Natural killer cell (primary cell): ENCODE data around the gene AHSG. TPM values are rescaled to one million over a fixed set of nuclear protein-coding genes. Genes with fewer than 3 reads are reported as not detected.

Experiments used
- ATAC-seq, 3 donors: fragments of 150-1000 bp in 2 of 3; fragments of 200-7000 bp in 1 of 3; cut with Tn5 transposase; 1 replicate in 1 of 3; 2 replicates in 2 of 3; pipeline ENCODE4 v1.10.0; 2021; ENCODE audit warnings: mild to moderate bottlenecking in 2 of 3, moderate library complexity in 2 of 3
- DNase-seq, 2 donors: peaks; one replicate each; pipeline versions ENCODE4 v3.0.0 to v3.0.0-alpha.2; 2013 to 2021; ENCODE audit warnings: mixed read lengths in 1 of 2
- H3K27ac ChIP-seq: one replicate; pipeline ENCODE4 v1.5.1; 2013; ENCODE audit warnings: mild to moderate bottlenecking, low read length
- H3K27me3 ChIP-seq: one replicate; pipeline ENCODE4 v1.6.1; 2013; ENCODE audit warnings: low read length; ENCODE audit not compliant: control insufficient read depth, insufficient read depth
- H3K36me3 ChIP-seq: one replicate; pipeline ENCODE4 v1.6.1; 2013; ENCODE audit warnings: low read length; ENCODE audit not compliant: control insufficient read depth, insufficient read depth
- H3K4me1 ChIP-seq: one replicate; pipeline ENCODE4 v1.6.1; 2013; ENCODE audit warnings: low read length; ENCODE audit not compliant: control insufficient read depth, insufficient read depth
- H3K4me3 ChIP-seq: one replicate; pipeline ENCODE4 v1.5.1; 2013; ENCODE audit warnings: low read length
- H3K9me3 ChIP-seq: one replicate; pipeline ENCODE4 v1.6.1; 2013; ENCODE audit warnings: low read length; ENCODE audit not compliant: control insufficient read depth, insufficient read depth
- H3K27ac Mint-ChIP-seq, 2 donors: one replicate each; pipeline ENCODE4 v1.8.0; 2022; ENCODE audit warnings: mild to moderate bottlenecking in 2 of 2, mixed read lengths in 2 of 2, moderate library complexity in 1 of 2
- H3K27me3 Mint-ChIP-seq, 2 donors: one replicate each; pipeline ENCODE4 v1.8.0; 2022; ENCODE audit warnings: low read depth in 2 of 2, mixed read lengths in 2 of 2
- H3K36me3 Mint-ChIP-seq: one replicate; pipeline ENCODE4 v1.8.0; 2022; ENCODE audit warnings: mixed read lengths
- H3K4me1 Mint-ChIP-seq, 2 donors: one replicate each; pipeline ENCODE4 v1.8.0; 2022; ENCODE audit warnings: mixed read lengths in 2 of 2
- H3K4me3 Mint-ChIP-seq: one replicate; pipeline ENCODE4 v1.8.0; 2022; ENCODE audit warnings: mild to moderate bottlenecking, moderate library complexity, mixed read lengths
- H3K9me3 Mint-ChIP-seq, 2 donors: one replicate each; pipeline ENCODE4 v1.8.0; 2022; ENCODE audit warnings: mixed read lengths in 2 of 2
- WGBS: methylation state at CpG from one replicate; pipeline ENCODE4 v1.1.7; 2013; ENCODE audit warnings: missing lambda C conversion rate; ENCODE audit not compliant: insufficient coverage; 5-methylcytosine and 5-hydroxymethylcytosine counted together
- intact Hi-C: fragments of 100-400 bp; cut with micrococcal nuclease; formaldehyde crosslinking; loops from one replicate; pipeline ENCODE4 v1.14.2; 2022
- total RNA-seq, 4 donors: library from RNA; stranded (reverse); fragments of 120-200 nt in 1 of 4; gene quantifications; one replicate each; pipeline versions ENCODE4 v1.2.3 to v1.2.4, GENCODE V29; 2013 to 2022
- TF ChIP-seq, protein P1 (sequence below): fragments of 200-600 bp; IDR thresholded peaks from one replicate; pipeline ENCODE4 v1.8.0; 2022; ENCODE audit warnings: antibody characterized with exemption

Gene AHSG
- total RNA-seq, 3 donors from 2014 or later (not counting 1 experiment from before 2014, with no cell fraction given) = not detected

- H3K27me3 ChIP-seq = peaks cover 18% of the 10 kb centered on the region
- no peak overlapping the region for H3K4me3 Mint-ChIP-seq
- H3K36me3 ChIP-seq = no peaks in the 10 kb centered on the region
- TF ChIP-seq, protein P1, sequence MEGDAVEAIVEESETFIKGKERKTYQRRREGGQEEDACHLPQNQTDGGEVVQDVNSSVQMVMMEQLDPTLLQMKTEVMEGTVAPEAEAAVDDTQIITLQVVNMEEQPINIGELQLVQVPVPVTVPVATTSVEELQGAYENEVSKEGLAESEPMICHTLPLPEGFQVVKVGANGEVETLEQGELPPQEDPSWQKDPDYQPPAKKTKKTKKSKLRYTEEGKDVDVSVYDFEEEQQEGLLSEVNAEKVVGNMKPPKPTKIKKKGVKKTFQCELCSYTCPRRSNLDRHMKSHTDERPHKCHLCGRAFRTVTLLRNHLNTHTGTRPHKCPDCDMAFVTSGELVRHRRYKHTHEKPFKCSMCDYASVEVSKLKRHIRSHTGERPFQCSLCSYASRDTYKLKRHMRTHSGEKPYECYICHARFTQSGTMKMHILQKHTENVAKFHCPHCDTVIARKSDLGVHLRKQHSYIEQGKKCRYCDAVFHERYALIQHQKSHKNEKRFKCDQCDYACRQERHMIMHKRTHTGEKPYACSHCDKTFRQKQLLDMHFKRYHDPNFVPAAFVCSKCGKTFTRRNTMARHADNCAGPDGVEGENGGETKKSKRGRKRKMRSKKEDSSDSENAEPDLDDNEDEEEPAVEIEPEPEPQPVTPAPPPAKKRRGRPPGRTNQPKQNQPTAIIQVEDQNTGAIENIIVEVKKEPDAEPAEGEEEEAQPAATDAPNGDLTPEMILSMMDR = no peak
- no peak overlapping the region for H3K27ac ChIP-seq
- peaks cover 41 to 58% of the 10 kb centered on the region in 2 donors for H3K27me3 Mint-ChIP-seq
- peaks cover 13 to 18% of the 10 kb centered on the region in 2 donors for H3K4me1 Mint-ChIP-seq
- H3K36me3 Mint-ChIP-seq = no peaks in the 10 kb centered on the region
- peak in 1 of 2 donors; percentile 37 for DNase-seq
- no peaks in the 10 kb centered on the region for H3K9me3 Mint-ChIP-seq
- H3K4me1 ChIP-seq = peaks cover 17% of the 10 kb centered on the region
- H3K4me3 ChIP-seq = no peak overlapping the region
- no peak for ATAC-seq
- H3K27ac Mint-ChIP-seq = no peak overlapping the region
- WGBS = 18% methylated on average over 6 of the region's 6 CpGs
- intact Hi-C loops = no loop called here
- H3K9me3 ChIP-seq = no peaks in the 10 kb centered on the region
Observed at GRCh38 chr3:186614266-186614596, 1.4 kb downstream of the AHSG start.

DNA sequence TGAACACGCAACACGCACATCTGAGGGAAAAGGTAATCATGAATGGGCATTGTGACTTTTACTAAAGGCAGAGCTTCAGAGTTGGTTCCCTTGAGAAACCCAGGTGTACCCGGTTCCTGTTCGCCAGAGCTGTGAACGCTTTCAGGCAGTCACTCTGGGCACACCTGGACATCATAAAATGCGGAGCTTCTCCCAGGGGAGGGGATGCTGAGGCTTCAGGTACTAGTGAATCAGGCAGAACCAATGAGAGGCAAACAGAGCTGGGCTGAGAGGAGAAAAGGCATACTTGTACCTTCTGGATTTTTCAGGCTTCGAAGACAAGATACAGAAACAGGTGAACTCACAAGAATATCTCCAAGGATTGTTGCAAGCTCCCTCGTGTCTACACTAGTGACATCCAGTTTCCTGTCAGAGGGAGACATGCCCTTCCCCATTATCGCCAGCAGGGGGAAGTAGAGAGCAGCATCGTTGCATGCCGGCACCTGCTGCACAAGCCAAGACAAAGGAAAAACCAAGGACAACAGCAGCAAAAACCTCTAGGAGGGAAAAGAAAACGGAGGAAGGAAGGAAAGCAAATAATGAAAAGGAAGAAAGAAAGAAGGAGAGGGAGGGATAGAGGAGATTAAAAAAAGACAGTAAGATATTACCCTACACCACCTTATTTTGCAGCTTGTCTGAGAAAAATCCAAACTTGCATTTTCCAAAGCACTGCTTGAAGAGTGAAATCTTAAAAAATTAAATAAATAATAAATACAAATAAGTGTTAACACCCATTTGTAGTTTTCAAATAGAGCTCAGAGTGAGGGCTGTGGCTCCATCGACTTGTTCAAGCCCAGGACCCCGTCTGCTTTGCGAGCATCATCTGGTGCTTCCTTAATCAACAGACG lies 2.0 kb downstream of the AHSG start:
- intact Hi-C loops = loop anchor here (1.0 to 5.0 kb wide), 3 partner anchors 206 to 552 kb away; no protein-coding TSS in a partner anchor
- Histone ChIP-seq H3K27me3 (peaks cover 18% of the 10 kb centered on the region), H3K4me3 (no peak overlapping the region), H3K27ac (no peak overlapping the region), H3K4me1 (peaks cover 17% of the 10 kb centered on the region), H3K9me3 (no peaks in the 10 kb centered on the region), H3K36me3 (no peaks in the 10 kb centered on the region)
- no peak overlapping the region for H3K4me3 Mint-ChIP-seq
- TF ChIP-seq, protein P1 = peak; percentile 99
- DNase-seq (peak; percentile 58 to 90), ATAC-seq (peak; percentile 69 to 74 (median 70))
- H3K36me3 Mint-ChIP-seq = no peaks in the 10 kb centered on the region
- peaks cover 41 to 58% of the 10 kb centered on the region in 2 donors for H3K27me3 Mint-ChIP-seq
- 31% methylated on average over 16 of the region's 16 CpGs for WGBS
- H3K9me3 Mint-ChIP-seq = no peaks in the 10 kb centered on the region
- H3K27ac Mint-ChIP-seq = no peak overlapping the region
- H3K4me1 Mint-ChIP-seq = peaks cover 13 to 18% of the 10 kb centered on the region in 2 donors

DNA sequence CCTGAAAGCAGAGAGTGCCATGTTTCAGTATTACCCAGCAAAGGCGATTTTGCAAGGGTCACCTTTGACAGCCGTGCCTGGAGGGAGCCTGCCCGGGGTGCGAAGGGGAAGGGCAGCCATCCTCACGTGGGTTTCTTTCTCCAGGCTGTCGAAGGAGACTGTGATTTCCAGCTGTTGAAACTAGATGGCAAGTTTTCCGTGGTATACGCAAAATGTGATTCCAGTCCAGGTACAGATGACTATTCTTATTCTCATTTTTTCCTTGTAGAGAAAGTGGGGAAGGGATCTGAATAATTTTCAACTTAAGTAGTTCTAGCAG lies 3.4 kb downstream of the AHSG start:
- Histone ChIP-seq H3K27ac (no peak overlapping the region), H3K4me3 (no peak overlapping the region), H3K27me3 (peaks cover 18% of the 10 kb centered on the region), H3K9me3 (no peaks in the 10 kb centered on the region), H3K4me1 (peaks cover 17% of the 10 kb centered on the region), H3K36me3 (no peaks in the 10 kb centered on the region)
- Mint-ChIP-seq H3K27ac (no peak overlapping the region), H3K4me3 (no peak overlapping the region), H3K9me3 (no peaks in the 10 kb centered on the region), H3K4me1 (peaks cover 13 to 18% of the 10 kb centered on the region in 2 donors), H3K27me3 (peaks cover 41 to 58% of the 10 kb centered on the region in 2 donors), H3K36me3 (no peaks in the 10 kb centered on the region)
- intact Hi-C loops = loop anchor here (2.0 to 5.0 kb wide), 3 partner anchors 359 to 639 kb away; no protein-coding TSS in a partner anchor
- ATAC-seq (no peak), DNase-seq (no peak)
- 89% methylated on average over 8 of the region's 8 CpGs for WGBS
- TF ChIP-seq, protein P1 = no peak
